Transverse colon (tissue), 4 donors: ENCODE data around the gene DNHD1.
A peak's percentile ranks its signal among the peaks of the same experiment; 100 is the strongest.

ENCODE experiments used
- CTCF ChIP-seq, 5 experiments: fragments of 200-600 bp in 3 of 5; fragments of 450-650 bp in 2 of 5; sonication (generic) in 3 of 5; IDR thresholded peaks; 1 replicate in 2 of 5; 2 replicates in 3 of 5; pipeline ENCODE4 v1.5.1; 2016 to 2017; ENCODE audit warnings: antibody characterized with exemption in 5 of 5, inconsistent platforms in 3 of 5, mild to moderate bottlenecking in 2 of 5, moderate library complexity in 1 of 5
- EP300 ChIP-seq: sonication (generic); formaldehyde crosslinking; IDR thresholded peaks from one replicate; pipeline ENCODE4 v1.6.1; 2017; ENCODE audit warnings: antibody characterized with exemption, low read depth
- POLR2A ChIP-seq: fragments of 450-650 bp; IDR thresholded peaks from one replicate; pipeline ENCODE4 v1.6.1; 2016; ENCODE audit warnings: antibody characterized with exemption, mild to moderate bottlenecking, moderate library complexity
- POLR2AphosphoS5 ChIP-seq, 3 donors: sonication (generic); formaldehyde crosslinking; IDR thresholded peaks; one replicate each; pipeline ENCODE4 v1.6.1; 2016; ENCODE audit warnings: antibody characterized with exemption in 3 of 3

DNA sequence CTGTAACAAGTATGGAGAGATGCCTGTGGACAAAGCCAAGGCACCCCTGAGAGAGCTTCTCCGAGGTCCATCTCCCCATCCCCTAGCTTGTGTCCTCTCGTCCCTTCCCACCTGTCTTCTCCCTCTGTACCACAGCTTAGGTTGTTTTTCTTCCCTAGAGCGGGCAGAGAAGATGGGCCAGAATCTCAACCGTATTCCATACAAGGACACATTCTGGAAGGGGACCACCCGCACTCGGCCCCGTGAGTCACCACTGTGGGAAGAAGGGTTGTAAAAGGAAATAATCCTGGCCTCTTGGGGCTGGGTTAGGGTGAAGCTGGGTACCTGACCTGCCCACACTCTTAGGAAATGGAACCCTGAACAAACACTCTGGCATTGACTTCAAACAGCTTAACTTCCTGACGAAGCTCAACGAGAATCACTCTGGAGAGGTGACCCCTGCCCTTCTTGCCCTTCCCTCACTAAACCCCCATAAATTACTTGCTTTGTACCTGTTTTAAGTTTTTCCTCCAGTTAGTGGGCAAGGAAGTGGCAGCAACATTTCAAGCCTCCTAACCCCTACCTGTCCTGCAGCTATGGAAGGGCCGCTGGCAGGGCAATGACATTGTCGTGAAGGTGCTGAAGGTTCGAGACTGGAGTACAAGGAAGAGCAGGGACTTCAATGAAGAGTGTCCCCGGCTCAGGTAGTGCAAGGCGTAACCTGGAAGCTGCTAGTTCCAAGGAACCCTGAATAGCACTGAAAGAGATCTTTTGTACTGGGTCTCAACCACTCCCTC, 111.8 kb downstream of the DNHD1 start:
- no peak for TF ChIP-seq POLR2AphosphoS5 (IDR thresholded peaks at IDR 0.05)
- no peak for TF ChIP-seq CTCF (IDR thresholded peaks at IDR 0.05)
- TF ChIP-seq POLR2A = peak; percentile 2
- TF ChIP-seq EP300 = no peak
